Measurements from ENCODE around the gene HS6ST2.

DNA sequence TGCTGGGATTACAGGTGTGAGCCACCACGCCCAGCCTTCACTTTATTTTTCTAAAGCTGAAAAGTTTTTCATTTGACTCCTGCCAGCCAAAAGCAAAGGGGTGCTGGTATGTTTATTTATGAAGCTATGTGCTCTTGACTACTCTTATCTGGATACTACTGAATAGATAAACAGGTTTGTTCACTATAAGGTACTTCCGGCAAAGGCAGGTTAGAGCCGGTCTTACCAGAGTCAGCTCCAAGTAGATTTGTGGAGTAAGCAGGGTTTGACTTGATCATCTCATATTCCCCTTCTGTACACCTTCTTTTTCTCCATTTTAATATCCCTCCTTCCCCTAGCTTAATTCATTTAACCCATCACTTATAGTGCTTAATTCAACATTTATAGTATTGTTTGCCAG is 294.2 kb downstream of the HS6ST2 start:
- TF ChIP-seq CTCF (IDR thresholded peaks at IDR 0.05; ENCODE audit: low read depth, low read length, poor library complexity, severe bottlenecking) (no peak), EZH2phosphoT487 (IDR thresholded peaks at IDR 0.05; ENCODE audit: borderline replicate concordance, low read length) (no peak)

Measured in DOHH2 (cell line).